ENCODE results near the gene INSM1.

The INSM1 gene

GRCh38 chr20:20411402-20411801 is 43.5 kb downstream of the INSM1 start:
- no peak for TF ChIP-seq CTCF (IDR thresholded peaks at IDR 0.05; ENCODE audit: low read depth, low read length)
- no peak overlapping the region for H3K4me3 ChIP-seq (ENCODE audit: low read depth, low read length)

- H3K4me3 ChIP-seq (ENCODE audit: low read depth, low read length) = no peak overlapping the region
- no peak for TF ChIP-seq CTCF (IDR thresholded peaks at IDR 0.05; ENCODE audit: low read depth, low read length)
Measured at GRCh38 chr20:20411836-20412235, 43.9 kb downstream of the INSM1 start.

DNA sequence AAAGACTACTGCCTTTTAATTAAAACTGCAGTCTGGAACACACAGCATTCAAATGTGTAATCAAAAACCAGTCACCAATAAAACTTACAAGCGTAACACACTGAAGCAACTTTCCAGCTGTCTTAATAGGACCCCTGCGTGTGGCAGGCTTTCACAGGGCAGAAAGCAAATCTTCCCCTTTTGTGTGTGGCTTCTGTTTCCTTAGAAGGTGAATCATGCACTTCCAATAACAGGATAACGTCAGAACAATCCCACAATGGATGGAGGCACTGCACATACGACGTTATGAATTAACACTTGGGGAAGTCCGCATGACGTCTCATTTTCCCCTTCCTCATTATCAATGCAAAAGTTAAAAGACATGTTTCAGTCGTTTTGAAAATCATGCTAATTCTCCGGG is 44.8 kb downstream of the INSM1 start:
- no peak overlapping the region for H3K4me3 ChIP-seq (ENCODE audit: low read depth, low read length)
- no peak for TF ChIP-seq CTCF (IDR thresholded peaks at IDR 0.05; ENCODE audit: low read depth, low read length)

DNA sequence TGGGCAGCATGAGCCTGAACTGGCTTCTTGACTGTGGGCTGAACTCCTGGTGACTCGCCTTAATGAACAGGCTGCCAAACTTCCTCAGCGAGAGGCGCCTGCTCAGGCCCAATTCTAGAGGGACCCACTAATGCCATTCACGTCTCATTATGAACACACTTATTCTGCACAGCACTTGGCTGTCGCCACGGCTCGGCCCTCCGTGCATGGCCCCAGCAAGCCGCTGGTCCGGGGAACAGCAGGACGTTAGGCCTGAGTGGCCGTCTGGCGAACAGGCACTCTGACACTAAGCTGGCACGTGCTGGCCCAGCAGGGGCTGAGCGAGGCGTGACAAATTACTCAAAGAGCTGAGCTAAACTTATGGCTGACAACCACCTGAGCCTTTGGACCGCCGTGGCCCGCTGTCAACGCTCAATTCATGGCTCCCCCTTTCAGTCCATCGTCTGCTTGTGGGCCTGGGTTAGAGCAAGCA is 45.9 kb downstream of the INSM1 start:
- no peak overlapping the region for H3K4me3 ChIP-seq (ENCODE audit: low read depth, low read length)
- TF ChIP-seq CTCF (IDR thresholded peaks at IDR 0.05; ENCODE audit: low read depth, low read length) = no peak

DNA sequence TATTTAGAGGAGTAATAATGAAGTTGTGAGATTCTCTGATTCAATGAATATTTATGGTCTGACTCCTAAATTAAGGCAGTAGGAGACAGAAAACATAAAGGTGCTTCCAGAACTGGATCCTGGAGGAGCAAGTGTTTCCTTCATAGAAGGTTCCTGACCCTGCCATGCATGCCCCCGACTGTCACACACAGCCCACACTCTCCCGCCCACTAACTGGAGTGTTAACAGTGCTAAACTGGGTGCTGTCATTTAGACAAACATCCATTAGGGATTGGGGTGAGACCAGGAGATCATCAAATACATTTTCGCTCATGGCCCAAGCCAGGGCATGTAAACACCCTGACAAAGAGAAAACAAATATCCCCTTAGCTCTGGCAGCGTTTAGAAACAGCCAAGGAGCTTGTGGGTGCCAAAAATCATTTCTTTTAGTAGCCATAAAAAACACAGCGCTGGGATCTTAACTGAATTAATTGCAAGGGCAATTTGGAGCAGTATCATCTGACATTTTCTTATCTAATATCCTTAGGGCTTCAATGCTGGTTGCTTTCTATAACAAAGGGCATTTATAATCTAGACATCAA is 46.8 kb downstream of the INSM1 start:
- H3K4me3 ChIP-seq (ENCODE audit: low read depth, low read length) = no peak overlapping the region
- TF ChIP-seq CTCF (IDR thresholded peaks at IDR 0.05; ENCODE audit: low read depth, low read length) = no peak

DNA sequence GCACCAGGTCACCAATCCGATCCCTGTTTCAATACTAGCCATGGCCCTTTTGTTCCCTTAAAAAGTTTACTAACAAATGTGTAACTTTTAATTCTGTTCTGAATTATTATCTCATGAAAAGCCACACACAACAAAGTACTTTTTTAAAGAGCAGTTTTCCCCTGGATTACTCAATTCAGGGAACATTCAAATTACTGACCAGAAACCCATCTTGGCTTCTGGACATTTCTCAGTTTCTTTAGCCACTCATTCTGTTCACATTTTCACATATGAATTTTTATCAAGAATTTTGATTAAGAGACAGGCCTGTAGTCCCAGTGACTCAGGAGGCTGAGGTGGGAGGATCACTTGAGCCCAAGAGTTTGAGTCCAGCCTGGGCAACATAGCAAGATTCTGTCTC is 47.4 kb downstream of the INSM1 start:
- no peak for TF ChIP-seq CTCF (IDR thresholded peaks at IDR 0.05; ENCODE audit: low read depth, low read length)

GRCh38 chr20:20417876-20418676 is 50.2 kb downstream of the INSM1 start:
- TF ChIP-seq CTCF (IDR thresholded peaks at IDR 0.05; ENCODE audit: low read depth, low read length) = no peak
- H3K4me3 ChIP-seq (ENCODE audit: low read depth, low read length) = no peak overlapping the region

More for the DNA sequence above, 47.4 kb downstream of the INSM1 start:
- H3K4me3 ChIP-seq (ENCODE audit: low read depth, low read length) = no peak overlapping the region

Data from WI38 (cell line).